Ovary (tissue), 3 donors: ENCODE results near the gene B4GALT7.

Experiments used
- CTCF ChIP-seq, 3 donors: fragments of 450-650 bp in 2 of 3; fragments of 200-600 bp in 1 of 3; IDR thresholded peaks; one replicate each; pipeline versions ENCODE4 v1.5.1 to v1.8.0; 2016 to 2022; ENCODE audit warnings: antibody characterized with exemption in 3 of 3, mild to moderate bottlenecking in 1 of 3
- EP300 ChIP-seq: sonication (generic); formaldehyde crosslinking; IDR thresholded peaks from one replicate; pipeline ENCODE4 v1.6.1; 2017; ENCODE audit warnings: antibody characterized with exemption
- POLR2A ChIP-seq: fragments of 450-650 bp; IDR thresholded peaks from one replicate; pipeline ENCODE4 v1.6.1; 2017; ENCODE audit warnings: antibody characterized with exemption, mild to moderate bottlenecking, moderate library complexity
- donor health status: DM: no; HTN: no; CAD: no.

DNA sequence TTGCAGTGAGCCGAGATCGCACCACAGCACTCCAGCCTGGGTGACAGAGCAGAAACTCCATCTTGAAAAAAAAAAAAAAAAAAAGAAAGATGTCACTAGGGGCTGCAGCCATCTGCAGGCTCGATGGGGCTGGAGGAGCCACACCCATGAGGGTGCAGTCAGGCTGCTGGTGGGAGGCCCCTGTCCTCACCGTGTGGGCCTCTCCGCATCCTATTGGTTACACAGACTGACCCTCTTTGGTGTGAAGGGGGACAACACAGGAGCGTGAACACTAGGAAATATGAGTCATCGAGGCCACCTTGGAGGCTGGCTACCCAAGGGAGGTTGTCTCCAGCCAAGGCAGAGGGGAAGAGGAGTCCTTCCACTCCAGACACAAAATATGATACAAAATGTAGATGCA, 31.6 kb upstream of the B4GALT7 start:
- TF ChIP-seq CTCF (IDR thresholded peaks at IDR 0.05) (no peak), POLR2A (no peak), EP300 (no peak)
